ENCODE results near the gene P2RY13.

The P2RY13 gene

GRCh38 chr3:151320131-151320530 is 9.2 kb downstream of the P2RY13 start:
- DNase-seq (ENCODE audit: low spot score), result no peak

GRCh38 chr3:151319628-151320027 is 9.7 kb downstream of the P2RY13 start:
- DNase-seq (ENCODE audit: low spot score), result no peak

GRCh38 chr3:151318991-151319390 is 10.4 kb downstream of the P2RY13 start:
- no peak for DNase-seq (ENCODE audit: low spot score)

GRCh38 chr3:151318313-151318712 is 11.0 kb downstream of the P2RY13 start:
- no peak for DNase-seq (ENCODE audit: low spot score)

GRCh38 chr3:151316267-151316991 is 12.9 kb downstream of the P2RY13 start, which contains the start of gene GPR87:
Gene GPR87, minus strand, starts transcription at chr3:151316820. Its CDS starts 16,720 bp downstream, at chr3:151300100.
- no peak for DNase-seq (ENCODE audit: low spot score)

- DNase-seq (ENCODE audit: low spot score), result no peak
Observed at GRCh38 chr3:151315846-151316245, 13.5 kb downstream of the P2RY13 start.

GRCh38 chr3:151315136-151315535 is 14.2 kb downstream of the P2RY13 start:
- DNase-seq (ENCODE audit: low spot score), result no peak

GRCh38 chr3:151314593-151314992 is 14.8 kb downstream of the P2RY13 start:
- DNase-seq (ENCODE audit: low spot score), result no peak

- no peak for DNase-seq (ENCODE audit: low spot score)
Observed at GRCh38 chr3:151314137-151314536, 15.2 kb downstream of the P2RY13 start.

- DNase-seq (ENCODE audit: low spot score), result no peak
Observed at GRCh38 chr3:151312972-151313371, 16.4 kb downstream of the P2RY13 start.

GRCh38 chr3:151309566-151309965 is 19.8 kb downstream of the P2RY13 start:
- no peak for DNase-seq (ENCODE audit: low spot score)

- no peak for DNase-seq (ENCODE audit: low spot score)
Observed at GRCh38 chr3:151307583-151308488, 21.5 kb downstream of the P2RY13 start.

GRCh38 chr3:151307131-151307530 is 22.2 kb downstream of the P2RY13 start:
- no peak for DNase-seq (ENCODE audit: low spot score)

- DNase-seq (ENCODE audit: low spot score), result no peak
Observed at GRCh38 chr3:151306168-151306810, 23.1 kb downstream of the P2RY13 start.

GRCh38 chr3:151305775-151306151 is 23.6 kb downstream of the P2RY13 start:
- no peak for DNase-seq (ENCODE audit: low spot score)

- DNase-seq (ENCODE audit: low spot score), result no peak
Observed at GRCh38 chr3:151305060-151305774, 24.1 kb downstream of the P2RY13 start.

GRCh38 chr3:151303751-151304150 is 25.6 kb downstream of the P2RY13 start:
- no peak for DNase-seq (ENCODE audit: low spot score)

GRCh38 chr3:151301787-151302186 is 27.6 kb downstream of the P2RY13 start:
- DNase-seq (ENCODE audit: low spot score), result no peak

- no peak for DNase-seq (ENCODE audit: low spot score)
Observed at GRCh38 chr3:151300539-151300938, 28.8 kb downstream of the P2RY13 start.

- no peak for DNase-seq (ENCODE audit: low spot score)
Observed at GRCh38 chr3:151299006-151299405, 30.3 kb downstream of the P2RY13 start.

GRCh38 chr3:151297429-151297828 is 31.9 kb downstream of the P2RY13 start:
- no peak for DNase-seq (ENCODE audit: low spot score)

GRCh38 chr3:151296226-151296625 is 33.1 kb downstream of the P2RY13 start:
- DNase-seq (ENCODE audit: low spot score), result no peak

All from CD4-positive, alpha-beta T cell treated with Interleukin-6 at 100 ng/mL for 8 hours (primary cell).